Heart right ventricle (tissue), 16 donors: ENCODE results near the gene MIEF1. TPM values are rescaled to one million over a fixed set of nuclear protein-coding genes. Genes with fewer than 3 reads are reported as not detected.

Experiments used
- ATAC-seq, 8 donors: fragments of 200-7000 bp; cut with Tn5 transposase; one replicate each; pipeline ENCODE4 v1.9.1; 2020; ENCODE audit warnings: mild to moderate bottlenecking in 8 of 8, moderate library complexity in 8 of 8, moderate number of reproducible peaks in 1 of 8
- DNase-seq, 2 donors: peaks; one replicate each; pipeline ENCODE4 v3.0.0-alpha.2; 2020
- H3K27ac ChIP-seq, 10 donors: fragments of 200-600 bp; sonication (generic) in 2 of 10; one replicate each; pipeline versions ENCODE4 v1.5.0 to v1.8.0; 2020 to 2022; ENCODE audit warnings: mild to moderate bottlenecking in 3 of 10
- H3K27me3 ChIP-seq, 7 donors: fragments of 200-600 bp; one replicate each; pipeline ENCODE4 v1.8.0; 2021 to 2022; ENCODE audit warnings: mild to moderate bottlenecking in 2 of 7
- H3K36me3 ChIP-seq, 9 donors: fragments of 200-600 bp; sonication (generic) in 1 of 9; one replicate each; pipeline versions ENCODE4 v1.5.0 to v1.8.0; 2020 to 2022; ENCODE audit warnings: mild to moderate bottlenecking in 2 of 9
- H3K4me1 ChIP-seq, 9 donors: fragments of 200-600 bp; sonication (generic) in 1 of 9; one replicate each; pipeline versions ENCODE4 v1.5.0 to v1.8.0; 2020 to 2022; ENCODE audit warnings: mild to moderate bottlenecking in 4 of 9
- H3K4me3 ChIP-seq, 10 donors: fragments of 200-600 bp; sonication (generic) in 2 of 10; one replicate each; pipeline versions ENCODE4 v1.5.0 to v1.8.0; 2020 to 2022; ENCODE audit warnings: mild to moderate bottlenecking in 7 of 10, moderate library complexity in 2 of 10
- H3K9me3 ChIP-seq, 11 donors: fragments of 200-600 bp in 10 of 11; sonication (generic) in 2 of 11; one replicate each; pipeline versions ENCODE4 v1.5.0 to v1.8.0; 2013 to 2022; ENCODE audit warnings: mild to moderate bottlenecking in 2 of 11, control low read depth in 1 of 11, moderate library complexity in 1 of 11
- WGBS, 2 donors: extraction: QIAGEN DNeasy Blood & Tissue Kit; methylation state at CpG; one replicate each; pipeline ENCODE4 v1.1.7; 2013; ENCODE audit warnings: inconsistent platforms in 1 of 2; 5-methylcytosine and 5-hydroxymethylcytosine counted together
- intact Hi-C, 10 donors: fragments of 100-400 bp; cut with DNase I; formaldehyde crosslinking; loops; one replicate each; pipeline versions ENCODE4 v1.11.1 to v1.14.2; 2022
- polyA plus RNA-seq, 2 donors: library from polyadenylated mRNA; stranded (reverse); fragments of 200-250 nt; gene quantifications; one replicate each; pipeline ENCODE4 v1.2.3, GENCODE V29; 2013
- total RNA-seq, 10 donors: library from RNA; stranded (reverse); fragmentation: NEBNext Ultra II Directional in 3 of 10; extraction: Animal tissue kit (Norgen Biotek cat#: 25700) in 3 of 10; gene quantifications; one replicate each; pipeline versions ENCODE4 v1.2.1 to v1.2.4, GENCODE V29; 2021 to 2023
- TF ChIP-seq, protein P1 (sequence below), 9 donors: fragments of 200-600 bp; sonication (generic) in 2 of 9; IDR thresholded peaks; one replicate each; pipeline versions ENCODE4 v1.5.0 to v1.8.0; 2021 to 2022; ENCODE audit warnings: antibody characterized with exemption in 9 of 9, mild to moderate bottlenecking in 5 of 9, moderate library complexity in 1 of 9
- donor health status: Arrhythmogenic right ventricular cardiomyopathy.
- donor health status: ischemic (EF 13 %, LVEDD 7.1; RV severe dilation, severe dysfunction).
- donor health status: healthy with polysubstance abuse.
- donor health status: DM: no; HTN: yes; CAD: no.
- donor health status: DM: no; HTN: no; CAD: no.
- donor health status: ischemic (EF 25% LVEDD 6.9; RV normal size, moderate dysfunction).
- donor health status: ischemic (EF 25% LVEDD 5.7; RV mildly dilated, moderate dysfunction).
- donor health status: healthy.
- donor health status: DM: yes; HTN: yes; CAD: no.
- donor health status: Ischemic cardiomyopathy.
- donor health status: ischemic (EF 35%, LVEDD 5.7; RV mildly dilated, moderate dysfunction).
- donor health status: nonischemic (EF 11% LVEDD 7.7; RV severe dilation, severe dysfunction).
- donor health status: DM: yes; HTN: yes; CAD: no.
- donor health status: PGD.
- donor health status: ischemic (EF 29% LVEDD 5.4; RV normal size, mild dysfunction).
- donor health status: nonischemic (EF 23%, LVEDD 6.1; RV moderate dilation, normal function).

MIEF1 gene
- total and polyA plus RNA-seq, 12 donors = 7.0 to 35.8 (median 17.0) TPM

DNA sequence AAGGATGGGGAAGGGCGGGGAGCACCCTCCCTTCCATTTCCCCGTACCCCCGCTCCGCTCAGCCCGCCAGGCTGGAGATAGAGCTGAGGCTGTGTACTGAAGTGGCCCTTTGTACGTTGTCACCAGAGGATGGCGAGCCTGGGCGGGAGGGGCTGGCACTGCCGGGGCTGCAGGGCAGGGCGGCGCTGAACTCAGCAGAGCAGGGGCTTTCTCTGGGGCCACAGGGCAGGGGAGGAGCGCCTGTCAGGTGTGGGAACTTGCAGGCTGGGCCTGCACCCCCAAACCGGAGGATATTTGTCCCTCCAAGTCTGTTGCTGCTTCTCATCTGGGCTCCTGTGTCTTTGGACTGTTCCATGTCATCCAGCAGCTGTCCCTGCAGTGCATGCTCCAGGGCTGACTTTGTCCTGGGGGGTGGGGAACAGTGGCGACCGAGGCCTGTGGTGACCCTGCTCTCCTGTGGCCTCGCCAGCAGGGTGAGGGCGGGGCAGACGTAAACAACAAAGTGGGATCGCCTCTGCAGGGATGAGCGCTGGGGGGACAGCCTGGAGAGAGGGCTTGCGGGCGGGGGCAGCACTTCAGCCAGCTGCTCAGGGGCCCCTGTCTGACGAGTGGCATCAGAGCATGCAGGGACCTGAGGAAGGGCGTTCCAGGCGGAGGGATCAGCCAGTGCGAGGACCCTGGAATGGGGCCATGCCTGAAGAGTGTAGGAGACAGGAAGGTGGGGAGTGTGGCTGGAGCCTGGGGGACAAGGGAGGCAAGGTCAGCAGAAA lies 32.2 kb upstream of the MIEF1 start:
- peak in 1 of 8 donors; percentile 9 for ATAC-seq
- WGBS, 2 donors = 51 to 62% methylated on average over 26 of the region's 26 CpGs
- TF ChIP-seq, protein P1, sequence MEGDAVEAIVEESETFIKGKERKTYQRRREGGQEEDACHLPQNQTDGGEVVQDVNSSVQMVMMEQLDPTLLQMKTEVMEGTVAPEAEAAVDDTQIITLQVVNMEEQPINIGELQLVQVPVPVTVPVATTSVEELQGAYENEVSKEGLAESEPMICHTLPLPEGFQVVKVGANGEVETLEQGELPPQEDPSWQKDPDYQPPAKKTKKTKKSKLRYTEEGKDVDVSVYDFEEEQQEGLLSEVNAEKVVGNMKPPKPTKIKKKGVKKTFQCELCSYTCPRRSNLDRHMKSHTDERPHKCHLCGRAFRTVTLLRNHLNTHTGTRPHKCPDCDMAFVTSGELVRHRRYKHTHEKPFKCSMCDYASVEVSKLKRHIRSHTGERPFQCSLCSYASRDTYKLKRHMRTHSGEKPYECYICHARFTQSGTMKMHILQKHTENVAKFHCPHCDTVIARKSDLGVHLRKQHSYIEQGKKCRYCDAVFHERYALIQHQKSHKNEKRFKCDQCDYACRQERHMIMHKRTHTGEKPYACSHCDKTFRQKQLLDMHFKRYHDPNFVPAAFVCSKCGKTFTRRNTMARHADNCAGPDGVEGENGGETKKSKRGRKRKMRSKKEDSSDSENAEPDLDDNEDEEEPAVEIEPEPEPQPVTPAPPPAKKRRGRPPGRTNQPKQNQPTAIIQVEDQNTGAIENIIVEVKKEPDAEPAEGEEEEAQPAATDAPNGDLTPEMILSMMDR (IDR thresholded peaks at IDR 0.05) = no peak
- Histone ChIP-seq H3K27ac (peak overlapping the region in 8 of 10 donors; percentile 59 to 87 (median 84)), H3K4me3 (no peak overlapping the region), H3K9me3 (no peaks in the 10 kb centered on the region), H3K27me3 (peaks cover 0 to 3% (median 0%) of the 10 kb centered on the region in 7 donors), H3K4me1 (peaks cover 23 to 95% (median 56%) of the 10 kb centered on the region in 9 donors), H3K36me3 (no peaks in the 10 kb centered on the region)
- no peak for DNase-seq
- intact Hi-C loops = no loop called here

DNA sequence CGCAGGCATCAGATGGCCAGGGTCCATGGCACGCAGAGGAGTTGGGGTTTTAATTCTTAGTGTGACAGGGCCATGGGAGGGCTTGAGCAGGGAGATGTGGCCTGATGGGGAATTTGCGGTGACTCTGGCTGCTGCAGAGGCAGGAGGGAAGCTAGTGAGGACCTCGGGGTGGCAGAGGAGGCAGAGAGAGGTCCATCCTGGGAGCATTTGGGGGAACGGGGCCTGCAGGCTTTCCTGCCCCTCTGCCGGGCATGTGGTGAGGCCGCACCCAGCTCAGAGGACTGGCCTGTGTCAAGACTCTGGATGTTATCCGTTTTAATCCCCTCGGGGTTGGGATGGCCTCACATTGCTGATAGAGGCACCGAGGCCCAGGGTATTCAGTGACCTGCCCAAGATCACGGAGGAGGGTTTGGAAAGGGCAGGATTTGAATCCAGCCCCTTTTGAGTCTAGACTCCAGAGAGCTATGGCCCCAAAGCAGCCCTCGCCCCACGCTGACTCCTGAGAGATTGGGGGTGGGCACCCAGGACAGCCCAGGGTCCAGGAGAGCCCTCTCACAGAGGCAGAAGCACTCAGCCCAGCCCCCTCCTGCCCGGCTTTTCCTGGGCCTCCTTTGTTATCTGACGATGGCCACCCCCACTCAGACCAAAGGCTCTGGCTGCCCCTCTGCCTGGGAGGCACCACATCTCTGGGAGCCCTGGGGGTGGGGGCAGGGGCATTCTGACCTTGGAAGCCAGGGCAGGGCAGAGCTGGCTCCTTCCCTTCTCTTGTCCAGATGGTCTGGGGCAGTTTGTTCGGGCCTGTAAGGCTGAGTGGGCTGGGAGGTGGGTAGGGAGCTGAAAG lies 31.4 kb upstream of the MIEF1 start:
- TF ChIP-seq, protein P1 (IDR thresholded peaks at IDR 0.05) = no peak
- 61 to 64% methylated on average over 16 of the region's 16 CpGs for WGBS, 2 donors
- no peaks in the 10 kb centered on the region for H3K9me3 ChIP-seq
- ATAC-seq (no peak), DNase-seq (no peak)
- intact Hi-C loops = no loop called here
- no peak overlapping the region for H3K4me3 ChIP-seq
- H3K27ac ChIP-seq = peak overlapping the region; percentile 3 to 87 (median 82)
- H3K4me1 ChIP-seq = peaks cover 20 to 93% (median 60%) of the 10 kb centered on the region in 9 donors
- H3K27me3 ChIP-seq = peaks cover 0 to 3% (median 0%) of the 10 kb centered on the region in 7 donors
- H3K36me3 ChIP-seq = no peaks in the 10 kb centered on the region

DNA sequence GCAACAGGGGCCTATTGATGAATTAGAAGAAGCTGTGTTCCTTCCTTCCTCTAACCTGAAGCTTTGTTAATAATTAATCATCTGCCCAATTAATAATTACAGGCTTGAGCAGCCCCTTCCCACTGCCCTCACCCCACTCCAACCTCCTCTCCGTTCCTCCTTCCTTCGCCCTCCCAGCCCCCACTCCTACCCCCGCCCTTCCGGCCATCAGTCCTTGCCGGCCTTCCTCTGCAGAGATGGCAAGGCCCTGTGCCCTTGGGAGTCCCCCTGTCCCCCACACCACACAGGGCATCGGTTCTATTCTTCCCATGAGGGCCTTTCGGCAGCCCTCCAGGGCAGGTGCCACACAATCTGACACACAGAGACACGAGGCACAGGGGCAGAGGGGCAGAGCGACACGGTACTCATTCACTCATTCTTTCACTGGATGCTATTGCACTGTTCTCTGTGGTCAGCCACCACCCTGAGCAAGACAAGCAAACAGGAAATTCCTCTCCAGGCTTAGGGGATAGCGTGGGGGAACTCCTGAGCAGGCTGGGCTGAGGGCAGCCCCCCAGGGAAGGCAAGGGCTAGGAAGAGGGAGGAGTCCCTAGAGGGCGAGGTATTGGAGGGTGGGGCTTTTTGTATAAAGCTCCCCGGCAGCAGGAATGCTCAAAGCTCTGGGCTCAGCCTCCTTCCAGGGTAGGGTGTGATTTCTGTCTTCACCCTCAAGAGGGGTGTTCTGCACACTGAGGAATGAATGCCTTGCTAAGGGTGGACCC lies 30.5 kb upstream of the MIEF1 start:
- peak; percentile 49 to 73 (median 60) for ATAC-seq
- peak overlapping the region; percentile 55 to 87 (median 82) for H3K27ac ChIP-seq
- peaks cover 16 to 91% (median 51%) of the 10 kb centered on the region in 9 donors for H3K4me1 ChIP-seq
- TF ChIP-seq, protein P1 (IDR thresholded peaks at IDR 0.05) = no peak
- 36 to 48% methylated on average over 13 of the region's 13 CpGs for WGBS, 2 donors
- H3K9me3 ChIP-seq = no peaks in the 10 kb centered on the region
- peaks cover 0 to 3% (median 0%) of the 10 kb centered on the region in 7 donors for H3K27me3 ChIP-seq
- peak overlapping the region in 2 of 10 donors; percentile 7 to 10 for H3K4me3 ChIP-seq
- intact Hi-C loops = no loop called here
- H3K36me3 ChIP-seq = no peaks in the 10 kb centered on the region
- DNase-seq = peak; percentile 59 to 63
